PC-3 (cell line): ENCODE data around the gene FBRS. TPM values are rescaled to one million over a fixed set of nuclear protein-coding genes. Genes with fewer than 3 reads are reported as not detected.

Source experiments
- ATAC-seq: fragments of 200-7000 bp; cut with Tn5 transposase; 2 replicates; pipeline ENCODE4 v1.9.1; 2020; ENCODE audit warnings: mild to moderate bottlenecking, moderate library complexity
- BruUV-seq: library from RNA; stranded (reverse); fragments of 400-500 nt; replicated peaks from 2 replicates; lab custom pipeline; 2021; lab: Mats Ljungman, UMichigan
- CTCF ChIA-PET: fragments of 300-600 bp; sonication (Branson Sonifier 250); formaldehyde crosslinking; loops from one replicate; lab custom pipeline; 2022; ENCODE audit warnings: antibody characterized with exemption; lab: Charles Lee
- POLR2A ChIA-PET: fragments of 300-600 bp; sonication (Branson Sonifier 250); formaldehyde crosslinking; loops from one replicate; lab custom pipeline; 2022; ENCODE audit warnings: antibody characterized with exemption; ENCODE audit not compliant: unreplicated experiment; lab: Charles Lee
- DNase-seq: peaks from one replicate; pipeline ENCODE4 v3.0.0-alpha.2; 2015
- H2AFZ ChIP-seq: fragments of 300-600 bp; sonication (generic); 2 replicates; pipeline ENCODE4 v1.6.0; 2016; ENCODE audit warnings: antibody characterized with exemption, low read length
- H3F3A ChIP-seq: fragments of 300-600 bp; sonication (generic); one replicate; pipeline ENCODE4 v1.6.0; 2017; ENCODE audit warnings: antibody characterized with exemption, low read length, control low read depth, mild to moderate bottlenecking; ENCODE audit not compliant: unreplicated experiment
- H3K27ac ChIP-seq: fragments of 300-600 bp; sonication (generic); 2 replicates; pipeline ENCODE4 v1.5.1; 2016; ENCODE audit warnings: mild to moderate bottlenecking, low read length
- H3K27me3 ChIP-seq: fragments of 300-600 bp; sonication (generic); 2 replicates; pipeline ENCODE4 v1.6.1; 2016; ENCODE audit warnings: low read length, mixed read lengths
- H3K36me3 ChIP-seq: fragments of 300-600 bp; sonication (generic); 2 replicates; pipeline ENCODE4 v1.6.1; 2016; ENCODE audit warnings: low read depth, mixed run types, low read length, mixed read lengths
- H3K4me1 ChIP-seq: fragments of 300-600 bp; sonication (generic); 2 replicates; pipeline ENCODE4 v1.5.1; 2016; ENCODE audit warnings: low read length; ENCODE audit not compliant: insufficient read depth
- H3K4me2 ChIP-seq: fragments of 300-600 bp; sonication (generic); 2 replicates; pipeline ENCODE4 v1.6.0; 2016; ENCODE audit warnings: low read length
- H3K4me3 ChIP-seq: fragments of 300-600 bp; sonication (generic); 2 replicates; pipeline ENCODE4 v1.5.1; 2016; ENCODE audit warnings: mild to moderate bottlenecking, low read length, mixed read lengths
- H3K79me2 ChIP-seq: fragments of 300-600 bp; sonication (generic); 2 replicates; pipeline ENCODE4 v1.6.1; 2017; ENCODE audit warnings: low read length, mixed read lengths
- H3K9ac ChIP-seq: fragments of 300-600 bp; sonication (generic); 2 replicates; pipeline ENCODE4 v1.6.0; 2016; ENCODE audit warnings: mild to moderate bottlenecking, low read length
- H3K9me2 ChIP-seq: fragments of 300-600 bp; sonication (generic); replicated peaks from 2 replicates; pipeline ENCODE4 v1.6.1; 2016; ENCODE audit warnings: mixed run types, low read length, mixed read lengths
- H3K9me3 ChIP-seq: fragments of 300-600 bp; sonication (generic); 2 replicates; pipeline ENCODE4 v1.6.1; 2016; ENCODE audit warnings: low read length, mixed read lengths
- H4K20me1 ChIP-seq: fragments of 300-600 bp; sonication (generic); 2 replicates; pipeline ENCODE4 v1.6.1; 2016; ENCODE audit warnings: low read length, mixed read lengths
- EZH2 ChIP-seq: fragments of 300-600 bp; sonication (generic); IDR thresholded peaks from one replicate; pipeline ENCODE4 v1.6.1; 2017; ENCODE audit warnings: antibody characterized with exemption, mild to moderate bottlenecking, low read length; ENCODE audit not compliant: unreplicated experiment
- EZH2phosphoT487 ChIP-seq: fragments of 300-600 bp; sonication (generic); IDR thresholded peaks from 2 replicates; pipeline ENCODE4 v1.6.1; 2018; ENCODE audit warnings: mild to moderate bottlenecking, antibody characterized with exemption, low read length, borderline replicate concordance
- intact Hi-C: fragments of 100-400 bp; cut with micrococcal nuclease; formaldehyde crosslinking; loops from 2 replicates; pipeline ENCODE4 v1.9.0; 2023
- total RNA-seq: library from RNA; depleted of rRNA; stranded (reverse); fragments of >200 nt; gene quantifications from 2 replicates; pipeline ENCODE4 v1.2.3, GENCODE V29; 2014
- TF ChIP-seq, protein P1 (sequence below): fragments of 300-600 bp; sonication (generic); conservative IDR thresholded peaks from 2 replicates; pipeline ENCODE4 v1.5.1; 2017; ENCODE audit warnings: antibody characterized with exemption, low read depth, mild to moderate bottlenecking, low read length

The FBRS gene
- total RNA-seq, 1 experiment from 2014 or later, result 22.2 TPM

DNA sequence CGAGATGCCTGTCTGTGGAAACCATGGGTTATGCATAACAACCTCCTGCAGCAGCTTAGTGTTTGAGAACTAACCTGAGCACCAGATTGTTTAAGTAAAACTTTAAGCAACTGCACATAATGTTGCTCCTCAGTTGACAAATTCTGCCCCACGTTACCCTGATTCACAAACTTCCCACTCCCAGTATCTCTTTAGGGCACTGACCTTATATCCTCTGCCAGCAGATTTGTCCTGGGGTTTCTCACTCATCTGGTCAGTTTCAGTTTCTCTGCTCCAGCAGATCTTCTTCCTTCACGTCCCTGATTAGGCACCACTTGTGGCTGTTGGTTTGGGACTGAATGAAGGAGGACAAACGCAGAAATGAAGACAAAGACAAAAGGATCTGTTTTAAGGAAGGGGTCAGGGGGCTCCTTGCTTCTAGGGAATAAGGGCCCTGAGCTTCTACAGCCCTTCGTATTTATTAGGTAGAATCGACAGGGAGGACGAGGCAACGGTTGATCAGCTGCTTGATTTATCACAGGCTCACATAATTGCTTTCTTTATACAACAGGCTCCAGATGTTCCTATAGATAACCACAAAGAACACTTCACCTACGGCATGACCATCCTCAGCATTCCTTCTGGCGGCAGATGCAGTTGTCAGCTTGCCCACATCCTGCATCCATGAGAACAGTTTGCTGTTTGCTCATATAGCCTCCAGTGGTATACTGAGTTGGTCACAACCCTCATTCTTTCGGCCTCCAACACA is 34.5 kb upstream of the FBRS start:
- no peaks in the 10 kb centered on the region for H3K36me3 ChIP-seq
- no peaks in the 10 kb centered on the region for H3K79me2 ChIP-seq
- no peaks in the 10 kb centered on the region for H3K9me3 ChIP-seq
- no peak for TF ChIP-seq EZH2
- TF ChIP-seq, protein P1, sequence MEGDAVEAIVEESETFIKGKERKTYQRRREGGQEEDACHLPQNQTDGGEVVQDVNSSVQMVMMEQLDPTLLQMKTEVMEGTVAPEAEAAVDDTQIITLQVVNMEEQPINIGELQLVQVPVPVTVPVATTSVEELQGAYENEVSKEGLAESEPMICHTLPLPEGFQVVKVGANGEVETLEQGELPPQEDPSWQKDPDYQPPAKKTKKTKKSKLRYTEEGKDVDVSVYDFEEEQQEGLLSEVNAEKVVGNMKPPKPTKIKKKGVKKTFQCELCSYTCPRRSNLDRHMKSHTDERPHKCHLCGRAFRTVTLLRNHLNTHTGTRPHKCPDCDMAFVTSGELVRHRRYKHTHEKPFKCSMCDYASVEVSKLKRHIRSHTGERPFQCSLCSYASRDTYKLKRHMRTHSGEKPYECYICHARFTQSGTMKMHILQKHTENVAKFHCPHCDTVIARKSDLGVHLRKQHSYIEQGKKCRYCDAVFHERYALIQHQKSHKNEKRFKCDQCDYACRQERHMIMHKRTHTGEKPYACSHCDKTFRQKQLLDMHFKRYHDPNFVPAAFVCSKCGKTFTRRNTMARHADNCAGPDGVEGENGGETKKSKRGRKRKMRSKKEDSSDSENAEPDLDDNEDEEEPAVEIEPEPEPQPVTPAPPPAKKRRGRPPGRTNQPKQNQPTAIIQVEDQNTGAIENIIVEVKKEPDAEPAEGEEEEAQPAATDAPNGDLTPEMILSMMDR, result no peak
- no peak for TF ChIP-seq EZH2phosphoT487
- ATAC-seq (no peak), DNase-seq (no peak)
- intact Hi-C loops, result no loop called here
- no peaks in the 10 kb centered on the region for H3K9me2 ChIP-seq
- no peaks in the 10 kb centered on the region for H3K27me3 ChIP-seq
- no peak overlapping the region for H3K4me3 ChIP-seq
- no peaks in the 10 kb centered on the region for H4K20me1 ChIP-seq
- no peaks in the 10 kb centered on the region for H3F3A ChIP-seq
- H3K9ac ChIP-seq, result no peak overlapping the region
- CTCF ChIA-PET, result no interaction called here
- H3K4me1 ChIP-seq, result peaks cover 17% of the 10 kb centered on the region
- POLR2A ChIA-PET, result no interaction called here
- BruUV-seq, result no TSS peak
- H3K4me2 ChIP-seq, result no peak overlapping the region
- no peak overlapping the region for H2AFZ ChIP-seq
- H3K27ac ChIP-seq, result no peak overlapping the region

DNA sequence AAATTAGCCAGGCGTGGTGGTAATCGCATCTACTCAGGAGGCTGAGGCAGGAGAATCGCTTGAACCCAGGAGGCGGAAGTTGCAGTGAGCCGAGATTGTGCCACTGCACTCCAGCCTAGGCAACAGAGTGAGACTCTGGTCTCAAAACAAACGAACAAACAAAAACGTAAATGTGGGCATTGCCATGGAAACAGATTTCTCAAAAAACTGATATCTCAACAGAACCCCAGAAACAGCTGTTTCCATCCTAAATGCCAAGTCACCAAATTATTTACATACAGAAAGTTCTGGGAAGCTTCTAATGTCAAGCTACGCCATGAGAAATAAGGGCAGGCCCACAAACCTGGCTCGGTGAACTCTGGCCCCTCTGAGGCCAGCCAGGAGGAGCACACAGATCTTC is 32.0 kb upstream of the FBRS start:
- Histone ChIP-seq H2AFZ (no peak overlapping the region), H3K9me3 (no peaks in the 10 kb centered on the region), H3K9me2 (no peaks in the 10 kb centered on the region), H3K9ac (no peak overlapping the region), H3K4me1 (peaks cover 16% of the 10 kb centered on the region), H3K36me3 (no peaks in the 10 kb centered on the region), H4K20me1 (no peaks in the 10 kb centered on the region), H3F3A (no peaks in the 10 kb centered on the region), H3K27me3 (no peaks in the 10 kb centered on the region), H3K79me2 (no peaks in the 10 kb centered on the region), H3K4me3 (no peak overlapping the region), H3K27ac (no peak overlapping the region), H3K4me2 (no peak overlapping the region)
- BruUV-seq, result no TSS peak
- ChIA-PET CTCF (no interaction called here), POLR2A (no interaction called here)
- ATAC-seq, result no peak
- TF ChIP-seq, protein P1, result no peak
- TF ChIP-seq EZH2 (no peak), EZH2phosphoT487 (no peak)
- intact Hi-C loops, result no loop called here
- no peak for DNase-seq
